ENCODE results near the gene NUP93. TPM values are rescaled to one million over a fixed set of nuclear protein-coding genes. Genes with fewer than 3 reads are reported as not detected.

Gene NUP93
- total RNA-seq, 1 donor from 2014 or later: 27.1 TPM

GRCh38 chr16:56684256-56684925, 45.5 kb upstream of the NUP93 start:
- no peak for DNase-seq
- Histone ChIP-seq H3K27me3 (ENCODE audit: low read depth) (no peaks in the 10 kb centered on the region), H3K27ac (replicated peaks) (peak overlapping the region; percentile 94), H3K4me3 (peak overlapping the region; percentile 80), H3K4me1 (peaks cover 58% of the 10 kb centered on the region), H3K9me3 (replicated peaks) (peaks cover 7% of the 10 kb centered on the region), H3K36me3 (no peaks in the 10 kb centered on the region)
- intact Hi-C loops (cut with micrococcal nuclease): no loop called here
- TF ChIP-seq CTCF (IDR thresholded peaks at IDR 0.05; ENCODE audit: borderline replicate concordance): no peak

- peak overlapping the region; percentile 80 for H3K4me3 ChIP-seq
- no peaks in the 10 kb centered on the region for H3K27me3 ChIP-seq (ENCODE audit: low read depth)
- peaks cover 54% of the 10 kb centered on the region for H3K4me1 ChIP-seq
- DNase-seq: no peak
- H3K36me3 ChIP-seq: no peaks in the 10 kb centered on the region
- intact Hi-C loops (cut with micrococcal nuclease): no loop called here
- no peak for TF ChIP-seq CTCF (IDR thresholded peaks at IDR 0.05; ENCODE audit: borderline replicate concordance)
- H3K27ac ChIP-seq (replicated peaks): peak overlapping the region; percentile 94
- peaks cover 7% of the 10 kb centered on the region for H3K9me3 ChIP-seq (replicated peaks)
These were observed 44.9 kb upstream of the NUP93 start for GRCh38 chr16:56684926-56685590.

GRCh38 chr16:56686758-56687157, 43.2 kb upstream of the NUP93 start:
- Histone ChIP-seq H3K4me3 (no peak overlapping the region), H3K27ac (replicated peaks) (no peak overlapping the region), H3K4me1 (peaks cover 37% of the 10 kb centered on the region), H3K27me3 (ENCODE audit: low read depth) (no peaks in the 10 kb centered on the region), H3K9me3 (replicated peaks) (peaks cover 7% of the 10 kb centered on the region), H3K36me3 (no peaks in the 10 kb centered on the region)
- no peak for DNase-seq
- intact Hi-C loops (cut with micrococcal nuclease): no loop called here
- no peak for TF ChIP-seq CTCF (IDR thresholded peaks at IDR 0.05; ENCODE audit: borderline replicate concordance)

GRCh38 chr16:56688762-56689161, 41.2 kb upstream of the NUP93 start:
- H3K27me3 ChIP-seq (ENCODE audit: low read depth): no peaks in the 10 kb centered on the region
- H3K9me3 ChIP-seq (replicated peaks): peaks cover 7% of the 10 kb centered on the region
- H3K36me3 ChIP-seq: no peaks in the 10 kb centered on the region
- H3K4me3 ChIP-seq: no peak overlapping the region
- no peak for DNase-seq
- peaks cover 27% of the 10 kb centered on the region for H3K4me1 ChIP-seq
- no peak overlapping the region for H3K27ac ChIP-seq (replicated peaks)
- intact Hi-C loops (cut with micrococcal nuclease): no loop called here
- TF ChIP-seq CTCF (IDR thresholded peaks at IDR 0.05; ENCODE audit: borderline replicate concordance): no peak

- DNase-seq: no peak
- intact Hi-C loops (cut with micrococcal nuclease): no loop called here
These were observed 40.8 kb upstream of the NUP93 start for GRCh38 chr16:56689171-56689570.

More at GRCh38 chr16:56689171-56689570, 40.8 kb upstream of the NUP93 start:
- Histone ChIP-seq H3K36me3 (no peaks in the 10 kb centered on the region), H3K4me1 (peaks cover 22% of the 10 kb centered on the region), H3K27ac (replicated peaks) (no peak overlapping the region), H3K27me3 (ENCODE audit: low read depth) (no peaks in the 10 kb centered on the region), H3K4me3 (no peak overlapping the region), H3K9me3 (replicated peaks) (peaks cover 7% of the 10 kb centered on the region)
- TF ChIP-seq CTCF (IDR thresholded peaks at IDR 0.05; ENCODE audit: borderline replicate concordance): no peak
